ENCODE measurements around the gene POLR2A. TPM values are rescaled to one million over a fixed set of nuclear protein-coding genes. Genes with fewer than 3 reads are reported as not detected.
"Not testable (repeated sequence)": the region's sequence is repeated elsewhere in the genome, so short reads cannot be mapped to it uniquely, and the experiment has no call there.

The POLR2A gene
- total and polyA plus RNA-seq, 10 of the 15 experiments (the other 5 are each of a cell fraction or from before 2014, with no cell fraction given) = 1.7 to 121 (median 33.4) TPM

DNA sequence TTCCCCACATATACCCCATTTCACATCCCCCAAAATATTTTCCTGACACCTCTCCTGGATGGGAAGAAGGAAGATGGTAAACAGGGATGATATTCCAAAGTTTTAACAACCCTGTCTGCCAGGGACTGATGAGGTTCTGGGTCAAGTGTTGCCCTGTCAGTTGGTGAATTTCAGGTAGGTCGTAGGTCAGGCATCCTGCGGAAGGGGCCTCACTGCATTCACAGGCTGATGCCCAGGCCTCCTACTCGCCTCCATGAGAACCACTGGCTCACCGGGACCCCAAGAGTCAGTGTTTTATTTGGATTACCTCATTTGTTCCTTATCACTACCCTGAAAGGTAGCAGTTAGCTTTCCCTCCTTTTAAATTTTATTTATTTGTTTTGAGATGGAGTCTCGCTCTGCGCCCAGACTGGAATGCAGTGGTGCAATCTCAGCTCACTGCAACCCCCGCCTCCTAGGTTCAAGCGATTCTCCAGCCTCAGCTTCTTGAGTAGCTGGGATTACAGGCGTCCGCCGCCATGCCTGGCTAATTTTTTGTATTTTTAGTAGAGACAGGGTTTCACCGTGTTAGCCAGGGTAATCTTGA lies 15.3 kb upstream of the POLR2A start:
- peaks cover 0 to 3% of the 10 kb centered on the region in 2 experiments; a peak in 3 of 4 replicates for H3K36me3 ChIP-seq (ENCODE audit: control insufficient read depth in 2 of 2, insufficient read depth in 2 of 2, low read length in 1 of 2)
- no peaks in the 10 kb centered on the region for H3K9me3 ChIP-seq (replicated peaks; ENCODE audit: control insufficient read depth, insufficient read depth, low read length)
- BruUV-seq (replicated peaks) = no TSS peak
- no peaks in the 10 kb centered on the region for H3K27me3 ChIP-seq (replicated peaks in 1 of 2; ENCODE audit: control insufficient read depth in 2 of 2, insufficient read depth in 2 of 2, low read length in 1 of 2)
- H3K27ac ChIP-seq (ENCODE audit: control insufficient read depth, insufficient read depth) = no peak overlapping the region
- H3K4me3 ChIP-seq = no peak overlapping the region
- TF ChIP-seq TCF7 (IDR thresholded peaks at IDR 0.05; ENCODE audit: borderline replicate concordance) = no peak
- TF ChIP-seq FOXK2 (IDR thresholded peaks at IDR 0.05) = no peak
- H4K20me1 ChIP-seq (ENCODE audit: control insufficient read depth, insufficient read depth) = no peaks in the 10 kb centered on the region
- no peaks in the 10 kb centered on the region for H3K79me2 ChIP-seq (ENCODE audit: control insufficient read depth, insufficient read depth, low read length)
- no peak overlapping the region for H3K4me2 ChIP-seq (ENCODE audit: control insufficient read depth, insufficient read depth)
- DNase-seq (ENCODE audit: low read depth, low spot score) = no peak
- SMC1A ChIA-PET (ENCODE audit: uncharacterized antibody, unreplicated experiment) = no interaction called here
- FAIRE-seq = no peak
- H3K9ac ChIP-seq (ENCODE audit: control insufficient read depth, insufficient read depth, low read length) = no peak overlapping the region
- no peak overlapping the region for H2AFZ ChIP-seq (ENCODE audit: control insufficient read depth, low read depth, low read length)
- in situ Hi-C loops (cut with MboI) = no loop called here
- RAD21 ChIA-PET (ENCODE audit: unreplicated experiment) = no interaction called here
- no peaks in the 10 kb centered on the region; the same call in 1 of the 2 replicates for H3K4me1 ChIP-seq (ENCODE audit: control insufficient read depth, insufficient read depth, low read length)
- intact Hi-C loops (cut with micrococcal nuclease; ENCODE audit: unreplicated experiment) = no loop called here
- WGBS (ENCODE audit: insufficient coverage, insufficient replicate concordance, low lambda C conversion rate, missing lambda C conversion rate) = 83% methylated on average over 12 of the region's 12 CpGs
- no peak for ATAC-seq
- POLR2A ChIA-PET = no interaction called here
- CTCF ChIA-PET = no interaction called here

DNA sequence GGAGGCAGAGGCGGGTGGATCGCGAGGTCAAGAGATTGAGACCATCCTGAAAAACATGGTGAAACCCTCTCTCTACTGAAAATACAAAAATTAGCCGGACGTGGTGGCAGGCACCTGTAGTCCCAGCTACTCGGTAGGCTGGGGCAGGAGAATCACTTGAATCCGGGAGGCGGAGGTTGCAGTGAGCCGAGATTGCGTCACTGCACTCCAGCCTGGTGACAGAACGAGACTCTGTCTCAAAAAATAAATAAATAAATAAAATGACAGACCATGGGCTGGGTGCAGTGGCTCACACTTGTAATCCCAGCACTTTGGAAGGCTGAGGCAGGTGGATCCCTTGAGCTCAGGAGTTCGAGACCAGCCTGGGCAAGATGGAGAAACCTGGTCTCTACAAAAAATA lies 14.3 kb upstream of the POLR2A start:
- ChIA-PET POLR2A (interaction anchor here (1.8 kb wide), 1 partner anchor 10 kb away, joined by 8 read pairs; the partner anchor contains the start of gene ZBTB4), CTCF (interaction anchor here (1.6 kb wide), 1 partner anchor 45 kb away, joined by 3 read pairs; no protein-coding TSS in a partner anchor)
- H3K4me2 ChIP-seq (ENCODE audit: control insufficient read depth, insufficient read depth); H3K36me3 ChIP-seq (ENCODE audit: control insufficient read depth in 2 of 2, insufficient read depth in 2 of 2, low read length in 1 of 2); H3K9ac ChIP-seq (ENCODE audit: control insufficient read depth, insufficient read depth, low read length); H3K4me3 ChIP-seq; H3K9me3 ChIP-seq (replicated peaks; ENCODE audit: control insufficient read depth, insufficient read depth, low read length); H3K4me1 ChIP-seq (ENCODE audit: control insufficient read depth, insufficient read depth, low read length); FAIRE-seq; SMC1A ChIA-PET (ENCODE audit: uncharacterized antibody, unreplicated experiment); H3K79me2 ChIP-seq (ENCODE audit: control insufficient read depth, insufficient read depth, low read length); H3K27me3 ChIP-seq (replicated peaks in 1 of 2; ENCODE audit: control insufficient read depth in 2 of 2, insufficient read depth in 2 of 2, low read length in 1 of 2); in situ Hi-C loops (cut with MboI); ATAC-seq; DNase-seq (ENCODE audit: low read depth, low spot score); intact Hi-C loops (cut with micrococcal nuclease; ENCODE audit: unreplicated experiment); BruUV-seq (replicated peaks); H2AFZ ChIP-seq (ENCODE audit: control insufficient read depth, low read depth, low read length); H4K20me1 ChIP-seq (ENCODE audit: control insufficient read depth, insufficient read depth); RAD21 ChIA-PET (ENCODE audit: unreplicated experiment); H3K27ac ChIP-seq (ENCODE audit: control insufficient read depth, insufficient read depth): not testable (repeated sequence)
- WGBS (ENCODE audit: insufficient coverage, insufficient replicate concordance, low lambda C conversion rate, missing lambda C conversion rate) = 88% methylated on average over 12 of the region's 12 CpGs

DNA sequence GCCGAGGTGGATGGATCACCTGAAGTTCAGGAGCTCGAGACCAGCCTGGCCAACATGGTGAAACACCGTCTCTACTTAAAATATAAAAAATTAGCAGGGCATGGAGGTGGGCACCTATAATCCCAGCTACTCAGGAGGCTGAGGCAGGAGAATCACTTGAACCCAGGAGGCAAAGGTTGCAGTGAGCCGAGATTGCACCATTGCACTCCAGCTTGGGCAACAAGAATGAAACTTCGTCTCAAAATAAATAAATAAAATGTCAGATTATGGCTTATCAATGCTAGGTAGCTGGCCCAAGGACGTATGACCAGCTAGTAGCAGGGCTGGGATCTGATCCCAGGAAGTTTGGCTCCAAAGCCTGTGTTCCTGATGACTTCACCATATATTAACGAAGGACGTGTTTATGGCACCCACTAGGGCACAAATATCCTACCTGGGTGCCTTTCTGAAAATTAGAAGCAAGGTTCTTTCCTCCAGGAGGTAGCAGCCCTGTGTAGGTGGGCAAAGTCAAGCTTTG lies 13.7 kb upstream of the POLR2A start:
- whole genome bisulfite sequencing (ENCODE audit: insufficient coverage, insufficient replicate concordance, low lambda C conversion rate, missing lambda C conversion rate) = 70% methylated on average over 8 of the region's 8 CpGs
- ATAC-seq; H4K20me1 ChIP-seq (ENCODE audit: control insufficient read depth, insufficient read depth); H3K27me3 ChIP-seq (replicated peaks in 1 of 2; ENCODE audit: control insufficient read depth in 2 of 2, insufficient read depth in 2 of 2, low read length in 1 of 2); H3K4me1 ChIP-seq (ENCODE audit: control insufficient read depth, insufficient read depth, low read length); H3K36me3 ChIP-seq (ENCODE audit: control insufficient read depth in 2 of 2, insufficient read depth in 2 of 2, low read length in 1 of 2); FAIRE-seq; in situ Hi-C loops (cut with MboI); intact Hi-C loops (cut with micrococcal nuclease; ENCODE audit: unreplicated experiment); H2AFZ ChIP-seq (ENCODE audit: control insufficient read depth, low read depth, low read length); SMC1A ChIA-PET (ENCODE audit: uncharacterized antibody, unreplicated experiment); H3K27ac ChIP-seq (ENCODE audit: control insufficient read depth, insufficient read depth); BruUV-seq (replicated peaks); H3K9me3 ChIP-seq (replicated peaks; ENCODE audit: control insufficient read depth, insufficient read depth, low read length); H3K9ac ChIP-seq (ENCODE audit: control insufficient read depth, insufficient read depth, low read length); H3K4me3 ChIP-seq; DNase-seq (ENCODE audit: low read depth, low spot score); H3K79me2 ChIP-seq (ENCODE audit: control insufficient read depth, insufficient read depth, low read length); H3K4me2 ChIP-seq (ENCODE audit: control insufficient read depth, insufficient read depth): not testable (repeated sequence)
- ChIA-PET POLR2A (interaction anchor here (1.8 kb wide), 1 partner anchor 9 kb away, joined by 8 read pairs; the partner anchor contains the start of gene ZBTB4), RAD21 (ENCODE audit: unreplicated experiment) (interaction anchor here (1.1 kb wide), 1 partner anchor 141 kb away, joined by 5 read pairs; the partner anchor contains the start of gene NEURL4), CTCF (interaction anchor here (0.5 to 1.6 kb wide), 2 partner anchors 18 to 44 kb away, joined by 3 read pairs; no protein-coding TSS in a partner anchor)

Data from GM12878 (cell line).